CD4-positive, alpha-beta T cell treated with Interleukin-17A for 1 hour (primary cell): Measurements from ENCODE around the gene GPAT3.
"Not testable (repeated sequence)": the region's sequence is repeated elsewhere in the genome, so short reads cannot be mapped to it uniquely, and the experiment has no call there.

Experiments
- DNase-seq: peaks from one replicate; pipeline ENCODE4 v3.0.0-alpha.2; 2020

The GPAT3 gene

DNA sequence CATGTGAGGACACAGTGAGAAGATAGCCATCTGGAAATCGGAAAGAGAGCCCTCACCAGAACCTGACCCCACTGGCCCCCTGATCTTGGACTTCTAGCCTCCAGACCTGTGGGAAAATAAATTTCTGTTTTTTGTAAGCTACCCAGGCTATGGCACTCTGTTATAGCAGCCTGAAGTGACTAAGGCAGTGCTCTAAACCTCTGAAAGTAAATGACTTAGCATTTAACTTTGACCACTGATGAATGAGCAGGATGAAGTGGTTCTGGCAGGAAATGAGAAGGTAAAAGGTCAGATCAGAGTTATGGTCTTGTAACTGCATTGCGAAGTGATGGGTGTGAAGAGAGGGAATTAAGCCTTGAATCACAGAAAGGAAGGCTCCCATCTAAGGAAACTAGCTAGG is 17.0 kb downstream of the GPAT3 start:
- no peak for DNase-seq

DNA sequence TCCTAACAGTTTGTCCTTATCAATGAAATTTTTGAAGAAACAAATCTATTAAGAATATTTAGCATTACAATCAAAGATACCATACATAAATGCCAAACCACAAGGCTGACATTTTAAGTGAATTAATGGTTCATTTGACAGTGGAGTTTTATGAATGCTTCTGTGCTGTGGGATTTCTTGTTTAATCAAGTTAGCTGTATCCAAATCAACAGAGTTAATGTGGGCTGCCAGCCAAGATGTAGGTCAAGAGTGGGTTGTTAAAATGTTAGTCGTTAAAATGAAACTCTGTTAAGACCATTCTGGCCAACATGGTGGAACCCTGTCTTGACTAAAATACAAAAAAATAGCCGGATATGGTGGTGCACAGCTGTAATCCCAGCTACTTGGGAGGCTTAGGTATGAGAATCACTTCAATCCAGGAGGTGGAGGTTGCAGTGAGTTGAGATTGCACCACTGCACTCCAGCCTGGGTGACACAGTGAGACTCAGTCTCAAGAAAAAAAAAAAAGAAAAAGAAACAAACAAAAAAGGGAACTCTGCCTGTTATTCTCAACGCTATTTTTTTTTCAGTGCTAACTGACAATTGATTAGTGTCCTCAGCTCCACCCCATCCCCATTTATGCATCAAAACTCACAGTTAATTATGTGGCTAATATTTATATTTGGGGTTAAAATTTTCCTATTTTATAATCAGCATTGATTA is 20.2 kb downstream of the GPAT3 start:
- no peak for DNase-seq

DNA sequence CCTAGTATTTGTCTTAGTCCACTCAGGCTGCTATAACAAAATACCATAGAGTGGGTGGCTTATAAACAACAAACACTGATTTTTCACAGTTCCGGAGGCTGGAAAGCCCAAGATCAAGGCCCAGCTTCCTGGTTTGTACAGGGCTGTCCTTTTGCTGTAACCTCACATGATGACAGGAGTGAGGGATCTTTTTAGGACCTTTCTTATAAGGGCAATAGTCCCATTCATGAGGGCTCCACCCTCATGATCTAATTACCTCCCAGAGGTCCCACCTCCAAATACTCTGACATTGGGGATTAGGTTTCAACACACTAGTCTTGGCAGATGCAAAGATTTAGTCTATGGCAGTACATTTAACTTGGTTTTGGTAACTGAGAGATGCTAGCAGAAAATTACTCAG is 20.9 kb downstream of the GPAT3 start:
- no peak for DNase-seq

DNA sequence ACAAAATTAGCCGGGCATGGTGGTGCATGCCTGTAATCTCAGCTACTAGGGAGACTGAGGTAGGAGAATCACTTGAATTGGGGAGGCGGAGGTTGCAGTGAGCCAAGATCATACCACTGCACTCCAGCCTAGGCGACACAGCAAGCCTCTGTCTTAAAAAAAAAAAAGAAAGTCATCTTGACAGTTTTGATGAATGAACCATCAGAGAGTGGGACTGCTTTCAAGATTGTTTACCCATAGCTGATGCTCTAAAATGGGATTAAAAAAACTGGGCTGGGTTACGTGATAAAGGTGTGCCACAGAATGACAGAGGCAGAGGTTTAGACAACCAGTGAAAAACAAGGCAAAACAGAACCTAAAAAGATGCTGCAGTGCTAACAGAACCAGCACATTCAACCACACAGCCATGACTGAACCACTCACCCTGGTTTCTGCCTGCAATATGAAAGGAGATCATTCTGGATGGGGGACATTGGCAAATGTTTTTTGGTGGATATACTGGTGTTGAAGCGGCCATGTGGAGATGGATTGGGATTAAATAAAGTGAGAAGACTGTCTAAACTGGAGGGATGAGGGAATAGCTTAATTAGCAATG is 22.2 kb downstream of the GPAT3 start:
- DNase-seq = no peak

DNA sequence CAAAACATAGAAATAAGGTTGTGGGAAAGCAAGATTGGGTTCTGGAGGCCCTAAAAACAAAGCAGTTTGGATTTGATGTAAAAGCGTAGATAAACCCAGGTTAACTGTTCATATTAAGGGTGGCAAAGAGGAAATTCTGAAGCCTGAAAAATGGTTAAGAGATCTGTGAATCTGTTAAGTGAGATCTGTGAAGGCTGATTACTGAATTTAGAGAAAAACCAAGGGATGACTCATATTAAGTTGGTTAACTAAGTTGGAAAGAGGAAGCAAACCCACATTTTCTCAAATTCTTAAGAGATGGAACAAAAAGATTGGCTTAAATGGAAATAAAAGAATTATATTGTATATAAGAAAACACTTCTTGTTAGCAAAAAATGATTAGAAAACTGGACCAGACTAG is 22.8 kb downstream of the GPAT3 start:
- DNase-seq = no peak

DNA sequence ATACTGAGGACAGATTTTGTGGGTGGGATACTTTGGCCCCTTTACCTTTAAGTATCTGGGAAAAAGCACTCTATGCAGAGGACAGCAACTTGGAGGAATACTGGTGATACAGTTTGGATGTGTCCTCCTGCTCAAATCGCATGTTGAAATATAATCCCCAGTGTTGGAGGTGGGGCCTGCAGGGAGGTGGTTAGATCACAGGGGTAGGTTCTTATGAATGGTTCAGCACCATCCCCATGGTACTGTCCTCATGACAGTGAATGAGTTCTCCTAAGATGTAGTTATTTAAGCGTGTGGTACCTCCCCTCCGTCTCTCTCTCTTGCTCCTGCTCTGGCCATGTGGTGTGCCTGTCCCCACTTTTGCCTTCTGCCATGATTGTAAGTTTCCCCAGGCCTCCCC is 24.6 kb downstream of the GPAT3 start:
- no peak for DNase-seq

DNA sequence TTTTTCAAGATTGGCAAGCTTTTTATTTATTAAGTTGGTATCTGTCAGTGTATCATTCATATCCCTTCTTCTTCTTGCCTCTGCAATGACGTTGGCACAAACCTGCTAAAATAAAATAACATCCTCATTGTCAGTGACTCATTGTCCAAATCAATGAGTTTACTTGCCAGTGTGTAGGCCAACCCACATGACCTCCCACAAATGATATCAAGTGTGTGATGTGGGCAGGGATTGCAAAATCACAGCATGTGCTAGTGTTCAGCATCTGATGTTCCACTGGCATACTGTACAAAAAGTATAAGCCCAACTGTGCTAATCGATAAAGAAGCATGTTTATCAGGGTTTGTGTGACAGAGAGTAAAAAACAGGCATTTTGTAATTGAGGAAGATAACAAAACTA is 25.5 kb downstream of the GPAT3 start:
- DNase-seq = peak; percentile 9

DNA sequence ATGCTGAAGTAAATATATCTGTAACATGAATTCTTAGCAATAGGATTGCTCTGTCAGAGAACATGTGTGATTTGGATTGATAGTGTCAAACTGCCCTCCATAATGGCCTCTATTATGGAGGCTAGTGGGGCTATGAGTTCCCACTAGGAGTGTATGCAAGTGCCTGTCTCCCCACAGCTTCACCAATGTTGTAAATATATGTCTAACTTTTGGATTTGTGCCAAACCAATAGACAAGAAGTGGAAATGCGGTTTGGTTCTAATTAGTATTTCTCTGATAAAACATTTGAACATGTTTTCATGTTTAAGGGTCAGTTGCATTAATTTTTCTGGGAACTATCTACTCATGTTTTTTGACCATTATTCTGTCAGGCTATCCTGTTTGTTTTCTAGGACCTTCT is 28.1 kb downstream of the GPAT3 start:
- no peak for DNase-seq

DNA sequence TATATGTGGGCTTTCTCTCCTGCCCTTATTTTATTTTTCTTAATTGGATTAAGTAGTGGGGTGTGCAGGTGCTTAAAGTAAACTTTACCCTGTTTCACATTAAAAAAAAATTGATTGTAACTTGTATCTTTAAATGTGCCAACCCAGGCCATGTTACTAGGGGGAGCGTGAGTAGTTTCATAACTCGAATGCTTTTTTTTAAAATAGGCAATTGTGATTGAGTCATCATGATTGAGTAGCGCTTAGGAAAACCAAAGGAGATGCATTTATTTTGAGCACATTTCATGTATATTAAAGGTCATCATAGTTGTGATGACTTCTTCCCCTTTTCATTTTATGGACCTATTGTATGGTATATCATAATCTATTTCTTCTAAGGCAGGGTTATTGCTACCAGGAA is 32.2 kb downstream of the GPAT3 start:
- no peak for DNase-seq

DNA sequence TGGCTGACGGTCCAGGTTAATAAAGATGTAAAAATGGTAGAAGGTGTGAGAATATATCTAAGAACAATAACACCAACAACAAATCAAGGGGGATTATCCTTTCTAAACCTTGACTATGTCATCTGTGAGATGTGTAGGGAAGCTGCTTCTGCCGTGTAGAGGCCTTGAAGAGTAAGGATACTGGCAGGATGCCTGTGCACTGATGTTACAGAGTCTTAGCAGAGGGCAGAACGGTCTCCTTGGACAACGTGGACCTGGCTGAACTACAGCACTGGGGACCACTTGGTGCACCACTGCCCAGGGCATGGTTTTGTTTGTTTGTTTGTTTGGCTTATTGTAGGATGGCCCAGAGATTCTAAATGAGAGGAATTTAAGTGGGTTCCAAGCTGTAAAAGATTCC is 33.5 kb downstream of the GPAT3 start:
- DNase-seq = no peak

DNA sequence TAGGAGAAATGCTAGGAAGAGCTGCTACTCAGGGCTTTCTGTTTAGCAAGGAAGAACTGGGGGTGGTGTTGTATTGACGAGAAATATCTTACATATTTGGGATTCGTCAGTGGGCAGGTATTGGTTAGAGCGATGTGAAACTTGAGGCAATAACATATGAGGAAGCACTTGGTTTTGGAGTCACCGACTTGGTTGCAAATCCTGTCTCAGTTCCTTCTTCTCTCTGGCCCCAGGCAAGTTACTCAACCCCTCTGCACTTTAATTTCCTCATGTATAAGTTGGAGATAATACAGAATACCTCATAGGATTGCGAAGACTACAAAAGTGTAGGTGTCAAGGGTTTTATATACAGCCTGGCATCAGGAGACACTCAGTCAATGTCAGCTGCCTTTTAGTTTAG is 34.1 kb downstream of the GPAT3 start:
- peak; percentile 15 for DNase-seq

DNA sequence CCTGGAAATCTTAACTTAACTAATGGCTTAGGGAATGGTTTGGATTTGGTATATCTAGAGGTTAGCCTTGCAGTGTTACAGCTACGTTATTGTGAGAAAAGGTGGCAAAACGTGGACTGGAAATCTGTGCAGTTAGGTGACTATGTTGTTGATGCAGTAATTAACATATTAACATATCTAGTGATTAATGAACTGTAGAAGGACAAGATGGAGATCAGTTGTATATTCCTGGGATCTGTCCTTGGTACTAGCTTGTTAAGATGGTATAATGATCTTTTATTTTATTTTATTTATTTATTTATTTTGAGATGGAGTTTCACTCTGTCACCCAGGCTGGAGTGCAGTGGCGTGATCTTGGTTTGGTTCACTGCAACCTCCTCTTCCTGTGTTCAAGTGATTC is 36.9 kb downstream of the GPAT3 start:
- no peak for DNase-seq

DNA sequence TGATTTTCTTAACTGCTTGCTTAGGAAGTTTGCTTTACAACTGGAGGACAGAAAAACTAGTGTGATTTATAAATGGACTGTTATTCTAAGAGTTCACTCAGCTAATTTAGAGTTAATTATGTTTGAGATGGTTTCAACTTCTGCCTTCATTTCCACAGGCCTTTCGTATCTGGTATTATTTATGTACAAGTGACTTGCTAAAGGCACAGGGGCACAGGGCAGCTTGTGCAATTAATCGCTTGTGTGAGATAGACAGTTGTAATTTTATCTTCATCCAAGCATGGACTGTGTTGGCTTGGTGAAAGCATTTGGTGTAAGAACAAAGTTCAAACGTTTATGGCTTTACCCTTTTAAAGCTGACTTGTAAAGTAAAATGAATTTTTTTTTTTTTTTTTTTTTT is 38.3 kb downstream of the GPAT3 start:
- DNase-seq = no peak

DNA sequence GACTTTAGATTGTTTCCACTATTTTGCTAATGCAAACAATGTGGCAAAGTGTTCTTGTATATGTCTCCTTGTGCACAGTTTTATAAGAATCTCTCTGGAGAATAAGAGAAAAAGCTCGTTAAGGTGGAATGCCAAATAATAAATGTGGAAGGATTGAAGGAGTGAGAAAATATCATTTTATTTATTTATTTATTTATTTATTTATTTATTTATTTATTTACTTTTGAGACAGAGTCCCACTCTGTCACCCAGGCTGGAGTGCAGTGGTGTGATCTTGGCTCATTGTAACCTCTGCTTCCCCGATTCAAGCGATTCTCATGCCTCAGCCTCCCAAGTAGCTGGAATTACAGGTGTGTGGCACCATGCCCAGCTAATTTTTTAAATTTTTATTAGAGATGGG is 40.3 kb downstream of the GPAT3 start:
- not testable (repeated sequence) for DNase-seq

DNA sequence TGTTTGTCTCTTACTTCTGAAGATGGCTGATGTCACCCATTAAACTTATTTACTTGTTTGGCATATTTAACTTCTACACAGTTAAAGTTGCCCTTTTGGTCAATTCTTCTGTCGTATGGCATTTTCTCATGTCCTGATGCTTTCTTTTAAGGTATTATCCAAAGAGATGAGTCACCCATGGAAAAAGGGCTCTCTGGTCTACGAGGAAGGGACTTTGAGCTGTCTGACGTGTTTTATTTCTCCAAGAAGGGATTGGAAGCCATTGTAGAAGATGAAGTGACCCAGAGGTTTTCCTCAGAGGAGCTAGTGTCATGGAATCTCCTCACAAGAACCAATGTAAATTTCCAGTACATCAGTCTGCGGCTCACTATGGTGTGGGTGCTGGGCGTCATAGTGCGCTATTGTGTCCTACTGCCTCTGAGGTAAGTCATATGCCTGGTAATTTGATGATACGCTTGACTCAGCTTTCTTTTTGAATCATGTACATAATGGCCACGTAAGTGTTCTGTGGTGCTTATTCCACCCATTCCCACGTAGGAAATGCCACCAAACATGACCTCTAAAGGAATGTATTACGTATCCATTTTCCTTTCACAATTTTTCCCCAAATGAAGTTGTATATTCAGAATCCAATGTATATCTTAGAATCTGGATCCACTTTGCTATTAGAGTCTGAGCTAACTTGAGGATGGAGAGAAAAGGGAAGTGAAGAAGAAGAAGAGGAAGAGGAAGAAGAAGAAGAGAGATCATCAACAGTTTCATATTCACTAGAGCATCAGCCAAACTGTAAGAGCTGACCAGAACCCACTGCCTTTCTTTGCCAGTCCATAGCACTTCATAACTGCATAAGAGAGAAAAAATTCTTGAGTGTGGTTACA is 45.7 kb downstream of the GPAT3 start:
- DNase-seq = no peak

DNA sequence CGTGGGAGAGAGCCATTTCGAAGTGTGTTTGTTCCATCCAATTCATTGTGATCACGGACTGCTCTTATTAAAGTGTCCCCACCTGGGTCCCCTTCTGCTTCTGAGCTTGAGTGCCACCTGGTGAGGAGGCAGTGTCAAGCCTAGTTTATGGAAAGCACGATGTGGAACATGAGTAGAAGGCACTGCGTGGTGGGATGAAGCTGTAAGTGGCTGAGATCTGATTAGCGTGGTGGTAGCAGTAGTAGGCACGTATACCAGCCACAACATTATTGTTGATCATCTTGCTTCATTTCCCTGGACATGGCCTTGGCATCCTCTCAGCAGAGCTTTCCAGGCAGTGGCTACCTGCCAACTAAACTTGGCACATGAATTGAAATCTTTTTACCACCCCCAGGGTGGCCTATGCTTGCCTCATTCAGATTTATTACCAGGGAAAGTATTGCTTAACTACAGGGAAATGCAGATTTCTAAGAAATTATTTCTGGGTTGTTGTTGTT is 46.4 kb downstream of the GPAT3 start:
- peak; percentile 8 for DNase-seq

DNA sequence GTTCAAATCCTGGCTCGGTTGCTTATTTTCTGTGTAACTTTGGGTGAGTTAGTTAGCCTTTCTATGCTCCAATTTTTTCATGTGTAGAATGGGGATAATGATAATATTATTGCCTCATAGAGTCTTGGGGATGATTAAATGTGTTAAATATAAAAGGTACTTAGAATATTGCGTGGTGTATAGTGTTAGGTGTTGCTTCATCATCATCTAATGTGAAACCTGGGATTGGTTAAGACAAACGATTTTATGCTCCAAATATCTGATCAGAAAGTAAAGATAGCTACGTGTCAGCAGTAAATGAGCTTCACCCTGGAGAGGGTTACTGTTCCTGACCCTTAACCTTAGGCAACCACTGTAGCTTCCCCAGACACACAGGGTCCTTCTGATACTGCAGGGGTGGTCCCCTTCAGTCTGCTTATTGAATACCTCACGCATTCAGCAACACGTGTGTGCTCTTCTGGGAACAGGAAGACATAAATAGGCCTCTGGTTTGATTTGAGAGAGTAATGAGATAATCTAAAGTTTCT is 50.1 kb downstream of the GPAT3 start:
- no peak for DNase-seq

DNA sequence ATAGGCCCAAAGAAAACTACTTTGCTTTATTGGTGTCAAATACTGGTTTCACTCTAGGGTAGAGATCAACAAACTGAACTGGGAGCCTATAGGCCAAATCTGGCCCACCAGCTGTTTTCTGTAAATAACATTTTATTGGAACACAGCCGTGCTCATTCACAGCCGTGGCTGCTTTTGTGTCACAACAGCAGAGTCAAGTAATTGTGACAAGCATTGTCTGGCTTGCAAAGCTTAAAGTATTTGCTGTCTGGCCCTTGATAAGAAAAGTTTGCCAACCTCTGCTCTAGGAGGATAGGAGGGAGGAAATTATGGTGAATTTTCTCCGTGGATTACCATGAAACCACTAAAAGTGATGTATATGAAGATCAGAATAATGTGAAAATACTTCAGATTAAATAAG is 53.4 kb downstream of the GPAT3 start:
- DNase-seq = no peak

DNA sequence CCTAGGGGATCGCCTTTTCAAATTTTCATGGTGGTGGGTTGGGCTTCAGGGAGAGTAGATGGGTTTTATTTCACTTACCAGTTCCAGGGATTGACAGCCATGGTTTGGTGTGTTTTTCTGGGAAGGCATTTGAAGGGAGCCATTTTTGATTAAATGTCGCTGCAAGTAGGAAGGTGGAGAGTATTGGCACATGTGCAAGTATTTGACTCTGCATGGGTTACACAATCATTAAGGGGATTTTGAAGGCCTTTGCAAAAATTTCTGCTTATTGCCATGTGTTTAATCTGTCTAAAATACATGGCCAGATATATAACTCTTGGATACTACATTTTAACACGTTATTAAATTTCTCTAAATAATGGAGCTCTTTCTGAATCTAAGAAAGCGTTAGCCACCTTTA is 55.1 kb downstream of the GPAT3 start:
- no peak for DNase-seq

DNA sequence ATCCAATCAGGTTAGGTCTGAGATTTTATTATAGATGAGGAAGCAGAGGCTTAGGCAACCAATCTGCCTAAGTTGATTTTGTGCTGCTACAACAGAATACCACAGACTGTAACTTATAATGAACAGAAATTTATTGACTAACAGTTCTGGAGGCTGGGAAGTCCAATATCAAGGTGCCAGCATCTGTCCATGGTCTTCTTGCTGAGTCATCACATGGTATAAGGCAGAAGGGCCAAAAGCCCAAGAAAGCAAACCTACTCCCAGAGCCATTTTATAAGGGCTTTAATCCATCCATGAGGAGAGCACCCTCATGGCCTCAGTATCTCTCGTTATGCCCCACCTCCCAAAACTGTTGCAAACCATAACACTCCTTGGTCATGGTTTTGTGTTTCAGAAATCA is 55.8 kb downstream of the GPAT3 start:
- no peak for DNase-seq

DNA sequence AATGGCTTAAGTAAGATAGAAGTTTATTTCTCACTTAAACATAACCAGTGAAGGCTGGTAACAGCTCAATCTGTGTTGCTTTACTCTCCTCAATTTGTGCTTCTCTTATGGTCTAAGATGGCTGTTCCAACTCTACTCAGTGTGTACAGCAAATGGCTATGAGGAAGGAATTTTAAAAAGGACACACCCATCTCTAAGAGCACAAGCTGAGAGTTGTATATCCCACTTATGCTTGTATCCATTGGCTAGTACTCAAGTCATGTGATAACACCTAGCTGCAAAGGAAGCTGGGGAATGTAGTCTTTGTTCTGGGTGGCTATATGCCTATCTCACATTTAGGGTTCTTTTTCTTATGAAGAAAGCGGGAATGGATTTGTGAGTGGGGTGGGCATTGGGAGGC is 63.3 kb downstream of the GPAT3 start:
- peak; percentile 1 for DNase-seq

DNA sequence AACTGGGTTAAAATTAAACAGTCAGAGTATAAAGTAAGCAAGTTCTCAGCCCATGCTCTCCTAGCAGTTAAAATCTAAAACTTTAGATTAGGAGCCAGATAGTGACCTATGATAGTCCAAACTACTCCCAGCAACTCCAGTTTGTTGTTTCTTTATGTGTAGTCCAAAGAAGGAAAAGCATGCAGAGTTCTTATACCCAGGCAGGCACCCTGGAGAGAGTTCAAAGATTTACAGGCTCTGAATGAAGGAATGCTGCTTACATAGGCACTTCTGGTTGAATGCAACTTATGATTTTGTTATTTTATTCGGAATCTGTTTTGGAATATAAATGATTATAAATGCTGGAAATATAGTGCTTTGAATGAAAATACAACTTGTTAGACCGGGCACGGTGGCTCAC is 67.2 kb downstream of the GPAT3 start:
- DNase-seq = no peak

DNA sequence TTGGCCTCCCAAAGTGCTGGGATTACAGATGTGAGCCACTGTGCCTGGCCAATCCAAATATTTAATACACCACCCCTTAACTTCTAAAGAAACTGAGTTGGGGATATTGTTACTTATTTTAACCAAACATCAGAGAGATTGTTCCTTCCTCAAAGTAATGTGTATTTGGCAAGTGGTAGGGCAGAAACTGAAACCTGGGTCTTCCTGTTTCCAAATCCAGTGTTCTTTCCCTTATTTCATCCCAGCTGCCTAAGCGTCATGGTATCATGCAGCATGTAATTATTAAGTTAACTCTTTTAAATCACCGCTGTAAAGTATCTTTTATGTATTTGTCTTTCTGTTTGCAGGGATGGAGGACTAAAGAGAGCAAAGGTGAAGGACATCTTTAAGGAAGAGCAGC is 68.4 kb downstream of the GPAT3 start:
- peak; percentile 1 for DNase-seq

DNA sequence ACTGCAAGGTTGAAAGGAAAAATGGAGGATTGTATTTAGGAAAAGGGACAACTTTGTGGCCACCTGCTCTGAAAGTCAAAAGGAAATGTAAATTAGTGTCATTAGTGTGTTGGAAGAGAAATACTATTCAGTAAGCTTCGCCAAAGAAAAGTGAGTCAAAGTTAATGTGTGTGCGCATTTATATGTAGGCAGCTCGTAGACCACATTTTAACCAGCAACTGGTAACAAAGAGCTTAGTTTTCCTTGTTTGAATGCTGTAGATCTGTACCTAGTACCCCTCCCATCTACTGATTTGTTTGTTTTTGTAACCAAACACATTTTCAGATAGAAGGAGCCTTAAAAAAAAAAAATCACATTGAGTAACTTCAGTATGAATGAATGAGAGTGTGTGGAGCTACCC is 69.3 kb downstream of the GPAT3 start:
- DNase-seq = no peak
